Measurements from ENCODE around the gene ZFYVE19. TPM values are rescaled to one million over a fixed set of nuclear protein-coding genes. Genes with fewer than 3 reads are reported as not detected.

The ZFYVE19 gene
- total RNA-seq, 1 donor from 2014 or later = 25.2 TPM

- TF ChIP-seq CTCF (IDR thresholded peaks at IDR 0.05) = no peak
- ChIA-PET CTCF (interaction anchor here (0.6 kb wide), 1 partner anchor 237 kb away, joined by 3 read pairs; no protein-coding TSS in a partner anchor), POLR2A (no interaction called here)
- no peaks in the 10 kb centered on the region for H3K27me3 Mint-ChIP-seq
- no peaks in the 10 kb centered on the region for H3K4me1 Mint-ChIP-seq
- no peaks in the 10 kb centered on the region for H3K9me3 Mint-ChIP-seq
- intact Hi-C loops (cut with micrococcal nuclease) = no loop called here
- H3K27ac Mint-ChIP-seq = no peak overlapping the region
- DNase-seq (no peak), ATAC-seq (ENCODE audit: low read depth) (no peak)
- no peak overlapping the region for H3K4me3 Mint-ChIP-seq
- H3K36me3 Mint-ChIP-seq (ENCODE audit: low read depth) = peaks cover 4% of the 10 kb centered on the region
Measured at GRCh38 chr15:40829115-40829514, 22.2 kb downstream of the ZFYVE19 start.

- TF ChIP-seq CTCF (IDR thresholded peaks at IDR 0.05) = no peak
- Mint-ChIP-seq H3K36me3 (ENCODE audit: low read depth) (peaks cover 4% of the 10 kb centered on the region), H3K4me1 (no peaks in the 10 kb centered on the region), H3K4me3 (no peak overlapping the region), H3K9me3 (no peaks in the 10 kb centered on the region), H3K27ac (no peak overlapping the region), H3K27me3 (no peaks in the 10 kb centered on the region)
- intact Hi-C loops (cut with micrococcal nuclease) = no loop called here
- ChIA-PET CTCF (interaction anchor here (1.1 kb wide), 1 partner anchor 116 kb away, joined by 3 read pairs; no protein-coding TSS in a partner anchor), POLR2A (no interaction called here)
- ATAC-seq (ENCODE audit: low read depth) (no peak), DNase-seq (no peak)
Measured at GRCh38 chr15:40830884-40831283, 24.0 kb downstream of the ZFYVE19 start.

- H3K36me3 Mint-ChIP-seq (ENCODE audit: low read depth) = peaks cover 4% of the 10 kb centered on the region
Measured at GRCh38 chr15:40831861-40832260, 25.0 kb downstream of the ZFYVE19 start.

GRCh38 chr15:40832903-40833302, 26.0 kb downstream of the ZFYVE19 start:
- Mint-ChIP-seq H3K27ac (no peak overlapping the region), H3K36me3 (ENCODE audit: low read depth) (peaks cover 4% of the 10 kb centered on the region), H3K4me1 (no peaks in the 10 kb centered on the region), H3K4me3 (no peak overlapping the region), H3K9me3 (no peaks in the 10 kb centered on the region), H3K27me3 (no peaks in the 10 kb centered on the region)
- no peak for TF ChIP-seq CTCF (IDR thresholded peaks at IDR 0.05)
- DNase-seq (no peak), ATAC-seq (ENCODE audit: low read depth) (no peak)
- CTCF ChIA-PET = no interaction called here
- intact Hi-C loops (cut with micrococcal nuclease) = no loop called here
- POLR2A ChIA-PET = no interaction called here

More at GRCh38 chr15:40831861-40832260, 25.0 kb downstream of the ZFYVE19 start:
- ChIA-PET POLR2A (no interaction called here), CTCF (no interaction called here)
- H3K4me3 Mint-ChIP-seq = no peak overlapping the region
- no peak overlapping the region for H3K27ac Mint-ChIP-seq
- H3K27me3 Mint-ChIP-seq = no peaks in the 10 kb centered on the region
- no peak for TF ChIP-seq CTCF (IDR thresholded peaks at IDR 0.05)
- no peaks in the 10 kb centered on the region for H3K9me3 Mint-ChIP-seq
- no peak for DNase-seq
- H3K4me1 Mint-ChIP-seq = no peaks in the 10 kb centered on the region
- intact Hi-C loops (cut with micrococcal nuclease) = no loop called here
- ATAC-seq (ENCODE audit: low read depth) = no peak

- POLR2A ChIA-PET = no interaction called here
- CTCF ChIA-PET = no interaction called here
Measured at GRCh38 chr15:40836020-40836419, 29.1 kb downstream of the ZFYVE19 start.

More at GRCh38 chr15:40836020-40836419, 29.1 kb downstream of the ZFYVE19 start:
- DNase-seq (no peak), ATAC-seq (ENCODE audit: low read depth) (no peak)
- Mint-ChIP-seq H3K4me3 (no peak overlapping the region), H3K9me3 (no peaks in the 10 kb centered on the region), H3K36me3 (ENCODE audit: low read depth) (peaks cover 4% of the 10 kb centered on the region), H3K4me1 (no peaks in the 10 kb centered on the region), H3K27me3 (no peaks in the 10 kb centered on the region), H3K27ac (no peak overlapping the region)
- intact Hi-C loops (cut with micrococcal nuclease) = no loop called here
- TF ChIP-seq CTCF (IDR thresholded peaks at IDR 0.05) = no peak
